DMS114 treated with DMSO at 0.1 percent for 48 hours (cell line): ENCODE measurements around the gene GPR107.

Source experiments
- DNase-seq: peaks from one replicate; lab custom pipeline; 2025; ENCODE audit not compliant: unreplicated experiment; lab: John Stamatoyannopoulos, UW

Gene GPR107

GRCh38 chr9:130155647-130156046 lies 101.9 kb downstream of the GPR107 start:
- DNase-seq: no peak

- no peak for DNase-seq
Measured at GRCh38 chr9:130156672-130157071, 103.0 kb downstream of the GPR107 start.

DNA sequence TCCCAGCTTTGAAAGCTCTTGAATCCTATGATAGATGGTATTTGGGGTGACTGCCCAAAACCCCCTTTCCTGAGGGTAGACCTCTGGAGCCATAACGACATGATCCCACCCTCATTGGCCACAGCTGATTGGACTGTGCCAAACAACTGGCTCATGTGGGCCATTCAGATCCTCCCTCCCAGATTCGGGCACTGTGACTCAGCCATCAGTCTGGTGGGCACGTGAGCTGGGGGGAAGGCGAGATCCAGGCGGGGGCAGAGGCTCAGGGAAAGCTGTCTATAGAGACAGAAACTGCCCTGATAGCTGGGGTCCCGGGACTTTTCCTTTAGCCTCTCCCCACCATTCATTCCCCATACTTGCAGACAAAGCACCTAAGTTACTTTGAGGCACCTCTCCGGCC lies 103.4 kb downstream of the GPR107 start:
- DNase-seq: no peak

DNA sequence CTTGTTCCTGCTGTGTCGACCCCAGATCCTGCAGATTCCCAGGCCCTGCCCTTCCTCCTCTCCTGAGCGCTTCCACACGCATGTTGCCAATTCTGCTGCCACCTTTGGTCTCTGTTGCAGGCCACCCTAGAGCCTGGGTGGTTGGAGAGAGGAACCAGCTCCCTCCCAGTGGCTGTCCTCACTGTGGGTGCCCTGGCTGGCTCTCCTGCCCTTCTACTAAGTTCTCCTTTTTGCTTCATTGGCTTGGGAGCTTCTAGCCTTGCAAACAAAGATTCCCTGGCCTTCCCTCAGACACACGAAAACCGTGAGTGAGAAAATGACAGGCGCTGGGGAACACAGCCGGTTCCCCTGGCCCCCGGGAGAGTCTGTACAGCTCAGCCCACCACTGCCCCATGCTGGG lies 104.3 kb downstream of the GPR107 start:
- no peak for DNase-seq

GRCh38 chr9:130159057-130159456 lies 105.4 kb downstream of the GPR107 start:
- DNase-seq: no peak

DNA sequence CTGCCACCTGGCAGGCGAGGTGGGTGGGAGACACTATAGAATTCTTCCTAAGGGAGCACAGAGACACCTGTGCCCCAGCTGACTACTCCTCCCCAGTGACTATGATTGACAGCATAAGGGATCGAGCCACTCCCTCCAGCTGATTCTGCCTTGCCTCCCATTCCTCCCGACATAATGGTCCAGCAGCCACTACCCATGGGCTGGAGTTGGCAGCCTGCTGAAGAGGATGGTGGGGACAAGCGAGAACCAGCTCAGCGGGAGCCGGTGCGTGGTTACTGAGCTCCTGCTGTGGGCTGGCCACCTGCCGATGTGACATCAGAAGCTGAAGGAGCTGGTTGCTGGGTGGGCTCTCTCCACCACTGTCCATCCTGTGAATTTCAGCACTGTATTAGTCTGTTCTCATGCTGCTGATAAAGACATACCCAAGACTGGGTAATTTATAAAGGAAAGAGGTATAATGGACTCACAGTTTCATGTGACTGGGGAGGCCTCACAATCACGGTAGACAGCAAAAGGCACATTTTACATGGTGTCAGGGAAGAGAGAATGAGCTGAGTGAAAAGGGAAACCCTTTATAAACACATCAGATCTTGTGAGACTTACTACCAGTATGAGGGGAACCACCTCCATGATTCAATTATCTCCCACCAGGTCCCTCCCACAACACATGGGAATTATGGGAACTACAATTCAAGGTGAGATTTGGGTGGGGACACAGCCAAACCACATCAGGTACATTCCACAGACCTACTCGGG lies 106.4 kb downstream of the GPR107 start:
- DNase-seq: no peak

DNA sequence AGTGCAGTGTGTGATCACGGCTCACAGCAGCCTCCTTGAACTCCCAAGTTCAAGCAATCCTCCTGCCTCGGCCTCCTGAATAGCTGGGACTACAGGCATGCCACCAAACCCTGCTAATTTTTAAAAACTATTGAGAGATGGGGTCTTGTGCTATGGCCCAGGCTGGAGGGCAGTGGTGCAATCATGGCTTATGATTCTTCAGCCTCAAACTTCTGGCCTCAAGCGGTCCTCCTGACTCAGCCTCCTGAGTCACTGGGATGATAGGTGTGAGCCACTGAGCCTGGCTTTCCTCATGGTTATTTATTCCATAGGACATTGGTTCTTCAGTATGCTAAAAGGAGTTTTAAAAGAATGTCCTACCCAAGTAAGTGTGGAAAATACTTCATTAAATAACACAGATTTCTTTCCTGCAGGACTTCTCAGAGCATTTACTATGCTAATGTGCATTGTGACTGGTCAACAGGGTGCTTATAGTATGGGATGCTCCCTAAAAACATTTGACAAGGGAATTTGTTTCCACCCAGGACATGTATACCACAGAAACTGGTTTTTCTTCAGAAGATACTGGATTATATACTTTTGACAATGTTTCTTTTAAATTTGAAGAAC lies 107.3 kb downstream of the GPR107 start:
- DNase-seq: no peak

DNA sequence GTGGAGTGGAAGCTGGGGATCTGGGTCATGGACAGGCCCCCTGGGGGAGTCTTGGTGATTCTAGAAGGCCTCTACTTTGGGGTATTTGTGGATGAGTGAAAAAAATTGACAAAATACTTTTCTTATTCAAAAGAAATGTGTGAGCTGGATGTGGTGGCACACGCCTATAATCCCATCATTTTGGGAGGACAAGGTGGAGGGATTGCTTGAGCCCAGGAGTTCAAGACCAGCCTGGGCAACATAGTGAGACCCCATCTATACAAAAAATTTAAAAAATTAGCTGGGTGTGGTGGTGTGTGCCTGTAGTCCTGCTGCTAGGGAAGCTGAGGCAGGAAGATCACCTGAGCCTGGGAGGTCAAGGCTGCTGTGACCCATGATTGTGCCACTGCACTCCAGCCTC lies 111.9 kb downstream of the GPR107 start:
- no peak for DNase-seq

- no peak for DNase-seq
Measured at GRCh38 chr9:130166399-130166798, 112.7 kb downstream of the GPR107 start.

GRCh38 chr9:130167927-130168326 lies 114.2 kb downstream of the GPR107 start:
- DNase-seq: no peak

DNA sequence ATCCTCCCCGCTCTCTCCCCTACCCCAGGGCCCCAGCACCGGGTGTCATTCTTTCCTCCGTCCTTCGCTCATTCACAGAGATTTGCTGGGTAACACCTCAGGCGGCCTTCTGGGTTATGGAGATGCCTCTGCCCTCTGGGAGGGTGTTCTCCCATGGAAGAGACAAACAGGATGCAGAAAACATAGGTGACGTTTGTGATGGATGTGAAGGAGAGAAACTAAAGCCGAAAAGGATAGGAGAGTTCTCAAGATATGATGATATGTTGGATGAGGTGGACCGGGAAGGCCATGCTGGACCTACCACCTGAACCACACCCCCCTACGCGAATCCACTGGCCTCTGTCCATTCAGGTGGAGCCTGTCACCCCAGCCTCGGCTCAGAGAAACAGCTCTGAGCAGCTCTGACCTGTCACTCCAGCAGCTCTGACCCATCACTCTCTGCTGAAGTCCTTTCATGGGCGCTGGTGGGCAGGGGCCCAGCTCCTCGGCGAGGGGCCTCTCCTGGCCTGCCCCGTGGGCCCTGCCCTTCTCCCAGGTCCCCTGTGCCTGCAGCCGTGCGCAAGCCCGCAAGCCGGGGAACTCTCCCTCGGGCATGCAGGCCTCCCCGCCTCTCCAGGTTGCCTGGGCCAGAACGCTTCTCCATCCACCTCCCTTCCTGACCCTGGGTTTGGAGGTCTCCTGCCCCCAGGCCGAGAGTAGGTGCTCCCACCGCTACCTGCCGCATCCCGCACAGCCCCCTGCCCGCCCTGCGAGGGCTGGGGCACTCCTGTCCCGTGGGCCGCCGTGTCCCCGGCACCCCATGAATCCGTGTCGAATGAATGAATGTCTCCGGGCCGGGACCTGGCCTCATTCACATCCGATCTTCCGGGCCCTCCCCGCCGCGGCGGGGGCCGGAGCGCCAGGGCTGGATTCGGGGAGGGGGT lies 117.8 kb downstream of the GPR107 start:
- DNase-seq: no peak

- no peak for DNase-seq
Measured at GRCh38 chr9:130172161-130172857, 118.6 kb downstream of the GPR107 start, which contains the start of gene NCS1. Gene NCS1, plus strand, starts transcription at chr9:130172404. Its CDS starts 260 bp downstream, at chr9:130172664.

- no peak for DNase-seq
Measured at GRCh38 chr9:130172858-130173665, 119.4 kb downstream of the GPR107 start.

DNA sequence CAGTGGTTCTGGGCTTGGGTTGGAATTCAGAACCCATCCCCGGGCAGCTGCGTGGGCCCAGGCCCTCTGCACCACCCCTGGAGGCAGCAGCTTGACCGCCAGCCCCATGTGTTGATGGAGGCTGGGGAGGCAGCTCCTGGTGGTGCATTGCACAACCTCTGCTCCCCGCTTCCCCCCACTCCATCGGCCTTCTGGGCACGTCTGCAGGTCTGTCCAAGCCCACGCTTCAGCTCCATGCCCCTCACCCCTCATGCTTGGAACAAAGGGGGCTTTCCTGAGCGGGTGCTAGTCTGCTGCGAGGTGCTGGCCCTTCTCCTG lies 119.9 kb downstream of the GPR107 start:
- DNase-seq: no peak

- no peak for DNase-seq
Measured at GRCh38 chr9:130174025-130174424, 120.3 kb downstream of the GPR107 start.

- no peak for DNase-seq
Measured at GRCh38 chr9:130174920-130175321, 121.2 kb downstream of the GPR107 start.

DNA sequence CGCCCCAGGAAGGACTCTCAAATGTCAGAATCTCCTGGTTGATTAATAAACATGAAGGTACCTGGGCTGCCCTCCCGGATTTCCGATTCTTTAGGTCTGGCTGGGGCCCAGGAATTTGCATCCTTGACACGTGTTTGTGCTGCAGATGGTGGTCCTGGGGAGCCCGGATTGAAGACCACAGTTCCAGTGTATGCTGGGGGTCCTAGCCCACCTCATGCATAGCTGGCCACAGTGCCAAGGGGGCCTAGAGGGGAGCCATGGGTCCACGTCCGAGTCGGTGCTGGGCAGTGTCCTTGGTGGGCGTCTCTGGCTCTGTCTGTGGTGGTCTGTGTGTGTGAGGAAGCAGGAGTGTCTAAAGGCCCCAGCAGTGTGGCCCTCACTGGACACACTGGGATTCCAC lies 121.6 kb downstream of the GPR107 start:
- DNase-seq: no peak

DNA sequence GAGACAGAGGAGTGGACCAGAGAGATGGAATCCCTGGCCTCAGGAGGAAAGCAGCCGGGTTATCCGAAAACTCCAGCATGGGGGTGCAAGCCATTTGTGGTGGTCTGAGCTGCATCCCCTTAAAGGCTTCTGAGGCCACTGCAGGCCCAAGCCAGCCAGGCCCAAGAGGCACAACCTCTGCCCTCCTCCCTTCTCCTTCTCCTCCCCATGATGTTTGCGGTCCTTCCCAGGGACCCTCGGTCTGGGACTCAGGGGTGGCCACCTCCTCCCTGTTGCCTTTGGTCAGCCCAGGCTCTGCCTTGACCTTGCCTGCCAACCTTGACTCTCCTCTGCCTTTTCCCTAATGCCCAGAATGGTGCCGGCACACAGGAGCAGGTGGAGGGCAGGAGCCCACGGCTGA lies 123.1 kb downstream of the GPR107 start:
- no peak for DNase-seq

DNA sequence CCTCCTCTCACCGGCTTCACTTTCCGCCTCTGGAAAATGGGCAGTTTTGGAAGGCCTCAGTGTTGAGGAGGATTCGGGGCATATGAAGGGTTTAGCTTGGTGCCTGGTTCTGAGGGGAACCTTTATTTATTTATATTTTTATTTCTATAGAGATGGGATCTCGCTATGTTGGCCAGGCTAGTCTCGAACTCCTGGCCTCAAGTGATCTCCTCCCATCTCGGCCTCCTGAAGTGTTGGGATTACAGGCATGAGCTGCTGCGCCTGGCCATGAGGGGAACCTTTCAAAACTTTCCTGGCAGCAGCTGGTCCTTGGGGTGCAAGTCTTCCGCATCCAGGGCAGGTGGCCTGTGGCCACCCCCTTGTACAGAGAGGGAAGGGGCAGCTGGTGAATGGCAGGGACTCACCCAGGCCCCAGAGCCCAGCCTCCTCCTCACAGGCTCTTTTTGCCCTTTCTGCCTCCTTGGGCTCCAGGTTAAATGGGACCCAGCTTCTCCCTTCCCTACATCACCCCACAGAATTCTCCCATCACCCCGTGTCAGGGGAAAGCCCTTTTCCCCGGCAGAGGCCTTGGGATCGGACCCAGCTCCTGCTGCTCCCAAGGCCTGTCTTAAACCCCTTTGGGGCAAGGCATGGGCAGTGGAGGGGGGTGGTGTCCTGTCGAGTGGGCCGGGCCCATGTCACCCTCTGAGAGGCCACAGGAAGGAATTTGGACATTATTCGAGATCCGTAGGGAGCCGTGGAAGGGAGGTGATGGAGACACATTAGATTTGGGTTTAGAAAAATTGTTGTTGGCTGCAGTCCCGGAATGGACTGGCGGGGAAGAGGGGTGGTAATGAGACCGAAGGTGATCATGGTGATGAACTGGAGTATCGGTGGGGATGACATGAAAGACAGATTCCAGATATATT lies 124.4 kb downstream of the GPR107 start:
- DNase-seq: no peak
